ENCODE results near the gene KDM4B.

GRCh38 chr19:5116292-5116691, 147.4 kb downstream of the KDM4B start:
- TF ChIP-seq CTCF (IDR thresholded peaks at IDR 0.05; ENCODE audit: low read depth, low read length, poor library complexity, severe bottlenecking) (no peak), EZH2phosphoT487 (IDR thresholded peaks at IDR 0.05; ENCODE audit: borderline replicate concordance, low read length) (no peak)
